Ovary (tissue), 9 donors: Measurements from ENCODE around the gene AUTS2. TPM values are rescaled to one million over a fixed set of nuclear protein-coding genes. Genes with fewer than 3 reads are reported as not detected.

Experiments
- DNase-seq, 5 donors: peaks; one replicate each; pipeline ENCODE4 v3.0.0-alpha.2; 2019 to 2020
- H3K27ac ChIP-seq, 2 donors: fragments of 200-600 bp; one replicate each; pipeline versions ENCODE4 v1.5.1 to v1.8.0; 2019 to 2022
- H3K27me3 ChIP-seq: fragments of 200-600 bp; one replicate; pipeline ENCODE4 v1.8.0; 2022
- H3K36me3 ChIP-seq: fragments of 200-600 bp; sonication (generic); one replicate; pipeline ENCODE4 v1.5.1; 2019
- H3K4me1 ChIP-seq: one replicate; pipeline ENCODE4 v1.8.1; 2013; ENCODE audit warnings: mild to moderate bottlenecking, moderate library complexity; ENCODE audit not compliant: insufficient read depth
- H3K4me3 ChIP-seq: fragments of 200-600 bp; sonication (generic); one replicate; pipeline ENCODE4 v1.5.1; 2017
- H3K9me3 ChIP-seq, 2 donors: fragments of 200-600 bp in 1 of 2; sonication (generic) in 1 of 2; one replicate each; pipeline versions ENCODE4 v1.5.1 to v1.8.1; 2013 to 2019; ENCODE audit warnings: mild to moderate bottlenecking in 1 of 2, moderate library complexity in 1 of 2
- CTCF ChIP-seq, 3 donors: fragments of 450-650 bp in 2 of 3; fragments of 200-600 bp in 1 of 3; IDR thresholded peaks; one replicate each; pipeline versions ENCODE4 v1.5.1 to v1.8.0; 2016 to 2022; ENCODE audit warnings: antibody characterized with exemption in 3 of 3, mild to moderate bottlenecking in 1 of 3
- EP300 ChIP-seq: sonication (generic); formaldehyde crosslinking; IDR thresholded peaks from one replicate; pipeline ENCODE4 v1.6.1; 2017; ENCODE audit warnings: antibody characterized with exemption
- POLR2A ChIP-seq: fragments of 450-650 bp; IDR thresholded peaks from one replicate; pipeline ENCODE4 v1.6.1; 2017; ENCODE audit warnings: antibody characterized with exemption, mild to moderate bottlenecking, moderate library complexity
- WGBS, 3 donors: extraction: QIAGEN DNeasy Blood & Tissue Kit in 1 of 3; methylation state at CpG; one replicate each; pipeline versions ENCODE4 v1.1.5 to v1.1.7; 2013 to 2017; 5-methylcytosine and 5-hydroxymethylcytosine counted together
- intact Hi-C, 4 donors: fragments of 100-400 bp; cut with DNase I; formaldehyde crosslinking; loops; one replicate each; pipeline versions ENCODE4 v1.11.0 to v1.15.1; 2022 to 2023
- polyA plus RNA-seq, 2 donors: library from polyadenylated mRNA; stranded (reverse); fragments of 200-250 nt in 1 of 2; fragments of 350-450 nt in 1 of 2; fragmentation: Illumina TruSeq in 1 of 2; extraction: RNeasy Lipid Tissue Mini Kit (QIAGEN cat#74804) in 1 of 2; gene quantifications; one replicate each; pipeline ENCODE4 v1.2.3, GENCODE V29; 2013 to 2014
- total RNA-seq, 7 donors: library from RNA; depleted of rRNA in 2 of 7; stranded (reverse); fragments of >200 nt in 2 of 7; fragmentation: NEBNext Ultra II Directional in 3 of 7; extraction: Animal tissue kit (Norgen Biotek cat#: 25700) in 3 of 7; gene quantifications; one replicate each; pipeline versions ENCODE4 v1.1.0 to v1.2.4, GENCODE V29; 2016 to 2023
- donor health status: DM: no; HTN: no; CAD: no; lungs with moderate emphysema.
- donor health status: DM: no; HTN: no; CAD: no.
- donor health status: Bipolar disorder and iron deficiency.
- donor health status: DM: yes; HTN: yes; CAD: no.
- donor health status: DM: no; HTN: no; CAD: no.
- donor health status: DM: yes; HTN: yes; CAD: no.

AUTS2 gene
- total and polyA plus RNA-seq, 9 donors, result 18.3 to 60.9 (median 44.9) TPM

GRCh38 chr7:70313687-70314086, 715.4 kb downstream of the AUTS2 start:
- DNase-seq, result no peak
- TF ChIP-seq CTCF (IDR thresholded peaks at IDR 0.05) (no peak), EP300 (no peak), POLR2A (no peak)
- H3K4me1 ChIP-seq, result peaks cover 3% of the 10 kb centered on the region
- WGBS, 3 donors, result 87 to 95% (median 95%) methylated on average over 10 of the region's 10 CpGs
- intact Hi-C loops, result no loop called here
- no peaks in the 10 kb centered on the region for H3K27me3 ChIP-seq
- no peak overlapping the region for H3K4me3 ChIP-seq
- no peak overlapping the region for H3K27ac ChIP-seq
- H3K36me3 ChIP-seq, result no peaks in the 10 kb centered on the region
- H3K9me3 ChIP-seq, result no peaks in the 10 kb centered on the region

GRCh38 chr7:70314221-70314620, 715.9 kb downstream of the AUTS2 start:
- 82 to 98% (median 98%) methylated on average over 2 of the region's 2 CpGs for WGBS, 3 donors
- TF ChIP-seq CTCF (IDR thresholded peaks at IDR 0.05) (no peak), EP300 (no peak), POLR2A (no peak)

GRCh38 chr7:70316745-70317144, 718.5 kb downstream of the AUTS2 start:
- no peak for DNase-seq
- Histone ChIP-seq H3K36me3 (no peaks in the 10 kb centered on the region), H3K27me3 (no peaks in the 10 kb centered on the region), H3K27ac (no peak overlapping the region), H3K4me1 (peaks cover 3% of the 10 kb centered on the region), H3K4me3 (no peak overlapping the region), H3K9me3 (no peaks in the 10 kb centered on the region)
- WGBS, 3 donors, result 56 to 81% (median 73%) methylated on average over 7 of the region's 7 CpGs
- intact Hi-C loops, result no loop called here
- no peak for TF ChIP-seq EP300
- TF ChIP-seq CTCF (IDR thresholded peaks at IDR 0.05), result no peak
- no peak for TF ChIP-seq POLR2A

More at GRCh38 chr7:70314221-70314620, 715.9 kb downstream of the AUTS2 start:
- Histone ChIP-seq H3K9me3 (no peaks in the 10 kb centered on the region), H3K27me3 (no peaks in the 10 kb centered on the region), H3K36me3 (no peaks in the 10 kb centered on the region), H3K4me3 (no peak overlapping the region), H3K4me1 (peaks cover 3% of the 10 kb centered on the region), H3K27ac (no peak overlapping the region)
- intact Hi-C loops, result no loop called here
- no peak for DNase-seq

- TF ChIP-seq POLR2A (no peak), CTCF (IDR thresholded peaks at IDR 0.05) (no peak), EP300 (no peak)
- Histone ChIP-seq H3K27ac (no peak overlapping the region), H3K36me3 (no peaks in the 10 kb centered on the region), H3K4me3 (no peak overlapping the region), H3K9me3 (no peaks in the 10 kb centered on the region), H3K4me1 (peaks cover 3% of the 10 kb centered on the region), H3K27me3 (no peaks in the 10 kb centered on the region)
- DNase-seq, result no peak
- intact Hi-C loops, result no loop called here
- WGBS, 3 donors, result 22 to 36% (median 32%) methylated on average over 2 of the region's 2 CpGs
Measured at GRCh38 chr7:70317356-70317755, 719.1 kb downstream of the AUTS2 start.

- Histone ChIP-seq H3K27ac (no peak overlapping the region), H3K4me3 (no peak overlapping the region), H3K9me3 (no peaks in the 10 kb centered on the region), H3K4me1 (peaks cover 3% of the 10 kb centered on the region), H3K27me3 (no peaks in the 10 kb centered on the region), H3K36me3 (no peaks in the 10 kb centered on the region)
- no peak for DNase-seq
- 87 to 95% (median 94%) methylated on average over 1 of the region's 1 CpG for WGBS, 3 donors
- TF ChIP-seq POLR2A (no peak), CTCF (IDR thresholded peaks at IDR 0.05) (no peak), EP300 (no peak)
- intact Hi-C loops, result no loop called here
Measured at GRCh38 chr7:70318511-70318910, 720.2 kb downstream of the AUTS2 start.
